GM23338 (cell line): ENCODE results near the gene FURIN. TPM values are rescaled to one million over a fixed set of nuclear protein-coding genes. Genes with fewer than 3 reads are reported as not detected.

Experiments
- ATAC-seq: fragments of 200-7000 bp; cut with Tn5 transposase; 3 replicates; pipeline ENCODE4 v1.9.1; 2020
- DNase-seq: peaks from one replicate; pipeline ENCODE4 v3.0.0-alpha.2; 2015; ENCODE audit warnings: low spot score
- H2AFZ ChIP-seq: fragments of 200-600 bp; sonication (generic); 2 replicates; pipeline ENCODE4 v1.8.0; 2016; ENCODE audit warnings: antibody characterized with exemption, mild to moderate bottlenecking, moderate library complexity
- H3F3A ChIP-seq: fragments of 200-600 bp; sonication (generic); replicated peaks from 2 replicates; pipeline ENCODE4 v1.8.0; 2017; ENCODE audit warnings: antibody characterized with exemption, mixed run types, low read depth
- H3K27ac ChIP-seq: fragments of 200-600 bp; sonication (generic); 2 replicates; pipeline ENCODE4 v1.6.1; 2016; ENCODE audit warnings: low read depth
- H3K27me3 ChIP-seq: fragments of 200-600 bp; sonication (generic); 2 replicates; pipeline ENCODE4 v1.8.0; 2016; ENCODE audit warnings: mild to moderate bottlenecking, mixed run types, moderate library complexity; ENCODE audit not compliant: insufficient read depth
- H3K36me3 ChIP-seq: fragments of 200-600 bp; sonication (generic); 2 replicates; pipeline ENCODE4 v1.8.0; 2016; ENCODE audit warnings: mild to moderate bottlenecking; ENCODE audit not compliant: insufficient read depth
- H3K4me1 ChIP-seq: fragments of 200-600 bp; sonication (generic); 2 replicates; pipeline ENCODE4 v1.8.0; 2016; ENCODE audit warnings: mild to moderate bottlenecking, moderate library complexity; ENCODE audit not compliant: insufficient read depth
- H3K4me2 ChIP-seq: fragments of 200-600 bp; sonication (generic); 2 replicates; pipeline ENCODE4 v1.7.1; 2017; ENCODE audit warnings: mixed run types
- H3K4me3 ChIP-seq: fragments of 200-600 bp; sonication (generic); 2 replicates; pipeline ENCODE4 v1.6.1; 2016; ENCODE audit warnings: mixed run types
- H3K79me2 ChIP-seq: fragments of 200-600 bp; sonication (generic); replicated peaks from 2 replicates; pipeline ENCODE4 v1.8.0; 2017; ENCODE audit warnings: mild to moderate bottlenecking; ENCODE audit not compliant: insufficient read depth
- H3K9me2 ChIP-seq: fragments of 200-600 bp; sonication (generic); 2 replicates; pipeline ENCODE4 v1.8.0; 2017; ENCODE audit not compliant: insufficient read depth
- H4K20me1 ChIP-seq: fragments of 200-600 bp; sonication (generic); replicated peaks from 2 replicates; pipeline ENCODE4 v1.8.0; 2017; ENCODE audit warnings: mild to moderate bottlenecking; ENCODE audit not compliant: insufficient read depth
- H3K27ac Mint-ChIP-seq: 2 replicates; pipeline ENCODE4 v1.8.0; 2020; ENCODE audit warnings: inconsistent platforms, mild to moderate bottlenecking, moderate library complexity, mixed read lengths
- H3K27me3 Mint-ChIP-seq: 3 replicates; pipeline ENCODE4 v1.8.0; 2022; ENCODE audit warnings: low read depth, mild to moderate bottlenecking, moderate library complexity, mixed read lengths, inconsistent platforms; ENCODE audit not compliant: insufficient read depth, poor library complexity
- H3K36me3 Mint-ChIP-seq: 3 replicates; pipeline ENCODE4 v1.8.0; 2021; ENCODE audit warnings: low read depth, mild to moderate bottlenecking, inconsistent platforms, moderate library complexity, mixed read lengths
- H3K4me1 Mint-ChIP-seq: 3 replicates; pipeline ENCODE4 v1.8.0; 2020; ENCODE audit warnings: mild to moderate bottlenecking, inconsistent platforms, mixed read lengths
- H3K4me3 Mint-ChIP-seq: 3 replicates; pipeline ENCODE4 v1.8.0; 2021; ENCODE audit warnings: moderate library complexity, mild to moderate bottlenecking, inconsistent platforms, mixed read lengths
- H3K9me3 Mint-ChIP-seq: 3 replicates; pipeline ENCODE4 v1.8.0; 2020; ENCODE audit warnings: moderate library complexity, mild to moderate bottlenecking, inconsistent platforms, mixed read lengths
- JUNB ChIP-seq: IDR thresholded peaks from one replicate; pipeline ENCODE4 v1.6.1; 2016; ENCODE audit warnings: antibody characterized with exemption; ENCODE audit not compliant: unreplicated experiment
- polyA plus RNA-seq: library from polyadenylated mRNA; unstranded; fragments of >200 nt; fragmentation: Nextera tagmentation; extraction: Ambion mirVana; gene quantifications from 2 replicates; pipeline ENCODE4 v1.2.1, GENCODE V29; 2016
- total RNA-seq: library from RNA; depleted of rRNA; stranded (reverse); fragments of >200 nt; shearing (Covaris generic); gene quantifications from 2 replicates; pipeline ENCODE4 v1.2.3, GENCODE V29; 2014
- TF ChIP-seq, protein P1 (sequence below): IDR thresholded peaks from 2 replicates; pipeline ENCODE4 v1.6.1; 2016; ENCODE audit warnings: antibody characterized with exemption
- TF ChIP-seq, protein P2 (sequence below): fragments of 250-450 bp; sonication (Bioruptor Pico); IDR thresholded peaks from 2 replicates; pipeline ENCODE4 v1.5.0; 2020; ENCODE audit warnings: mild to moderate bottlenecking, moderate library complexity

FURIN gene
- total and polyA plus RNA-seq, 2 experiments from 2014 or later: 6.3 to 20.9 TPM

DNA sequence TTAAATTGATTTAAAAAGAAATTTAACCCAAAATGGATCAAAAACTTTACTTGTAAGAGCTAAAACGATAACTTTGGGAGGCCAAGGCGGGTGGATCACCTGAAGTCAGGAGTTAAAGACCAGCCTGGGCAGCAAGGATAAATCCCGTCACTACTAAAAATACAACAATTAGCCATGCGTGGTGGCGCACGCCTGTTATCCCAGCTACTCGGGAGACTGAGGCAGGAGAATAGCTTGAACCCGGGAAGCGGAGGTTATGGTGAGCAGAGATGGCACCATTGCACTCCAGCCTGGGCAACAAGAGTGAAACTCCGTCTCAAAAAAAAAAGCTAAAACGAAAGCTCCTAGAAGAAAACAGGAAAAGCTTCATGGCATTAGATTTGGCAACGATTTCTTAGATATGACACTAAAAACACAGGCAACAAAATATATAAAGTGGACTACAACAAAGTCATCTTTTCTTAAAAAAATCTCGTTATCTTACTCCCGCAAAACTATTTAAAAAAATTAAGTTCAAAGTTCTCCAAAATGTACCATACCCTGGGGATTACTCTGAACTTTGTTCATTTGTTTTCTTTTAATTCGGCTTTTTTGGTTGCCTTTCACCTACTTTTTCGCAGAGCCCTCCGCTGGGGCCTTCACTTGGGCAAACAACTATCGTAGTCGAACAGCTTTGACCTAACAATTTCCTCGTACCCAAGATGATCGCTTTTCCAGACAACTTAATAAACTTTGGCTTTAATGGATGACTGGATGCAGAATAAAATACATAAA is 61.0 kb downstream of the FURIN start (continued):
- TF ChIP-seq, protein P1, sequence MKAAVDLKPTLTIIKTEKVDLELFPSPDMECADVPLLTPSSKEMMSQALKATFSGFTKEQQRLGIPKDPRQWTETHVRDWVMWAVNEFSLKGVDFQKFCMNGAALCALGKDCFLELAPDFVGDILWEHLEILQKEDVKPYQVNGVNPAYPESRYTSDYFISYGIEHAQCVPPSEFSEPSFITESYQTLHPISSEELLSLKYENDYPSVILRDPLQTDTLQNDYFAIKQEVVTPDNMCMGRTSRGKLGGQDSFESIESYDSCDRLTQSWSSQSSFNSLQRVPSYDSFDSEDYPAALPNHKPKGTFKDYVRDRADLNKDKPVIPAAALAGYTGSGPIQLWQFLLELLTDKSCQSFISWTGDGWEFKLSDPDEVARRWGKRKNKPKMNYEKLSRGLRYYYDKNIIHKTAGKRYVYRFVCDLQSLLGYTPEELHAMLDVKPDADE: no peak

DNA sequence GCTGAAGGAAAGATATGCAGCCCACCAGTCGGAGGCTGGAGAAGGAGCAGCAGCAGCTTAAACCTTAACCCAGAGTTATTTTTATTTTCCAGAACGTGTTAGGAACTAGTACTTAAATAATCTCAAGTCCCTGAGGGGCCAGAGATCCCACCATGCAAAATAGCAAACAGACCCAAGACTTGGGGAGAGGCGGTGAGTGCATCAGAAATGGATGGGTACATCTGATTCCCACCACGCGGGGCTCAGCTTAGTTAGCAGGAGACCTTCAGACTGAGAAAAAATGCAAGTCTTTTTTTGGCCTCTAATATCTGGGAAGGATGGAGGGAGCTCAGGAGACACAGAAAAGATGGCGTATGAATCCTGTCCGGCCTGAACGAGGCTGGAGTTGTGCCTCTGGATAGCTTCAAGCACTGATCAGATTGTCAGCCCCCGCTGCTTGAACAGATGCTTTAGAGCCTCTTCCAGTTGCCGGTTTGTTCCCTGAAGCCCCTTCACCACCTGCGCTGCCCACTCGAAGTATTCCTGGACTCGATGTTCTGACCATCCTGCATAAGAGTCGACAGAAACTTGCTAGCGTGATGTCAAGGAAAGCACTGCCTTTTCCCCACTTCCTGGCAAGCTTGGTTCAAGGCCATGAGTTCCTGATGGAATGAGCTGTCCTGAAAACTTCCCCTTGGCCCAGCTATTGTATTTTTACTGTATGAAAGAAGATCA is 62.6 kb downstream of the FURIN start:
- no peaks in the 10 kb centered on the region for H4K20me1 ChIP-seq
- H3K27me3 ChIP-seq: peaks cover 10% of the 10 kb centered on the region; the same call in 1 of the 2 replicates
- Mint-ChIP-seq H3K27ac (no peak overlapping the region), H3K27me3 (peaks cover 11% of the 10 kb centered on the region), H3K36me3 (no peaks in the 10 kb centered on the region), H3K4me1 (peaks cover 21% of the 10 kb centered on the region), H3K9me3 (no peaks in the 10 kb centered on the region), H3K4me3 (peak overlapping the region; percentile 97)
- H2AFZ ChIP-seq: no peak overlapping the region
- TF ChIP-seq, protein P1: no peak
- no peak for TF ChIP-seq JUNB
- TF ChIP-seq, protein P2, sequence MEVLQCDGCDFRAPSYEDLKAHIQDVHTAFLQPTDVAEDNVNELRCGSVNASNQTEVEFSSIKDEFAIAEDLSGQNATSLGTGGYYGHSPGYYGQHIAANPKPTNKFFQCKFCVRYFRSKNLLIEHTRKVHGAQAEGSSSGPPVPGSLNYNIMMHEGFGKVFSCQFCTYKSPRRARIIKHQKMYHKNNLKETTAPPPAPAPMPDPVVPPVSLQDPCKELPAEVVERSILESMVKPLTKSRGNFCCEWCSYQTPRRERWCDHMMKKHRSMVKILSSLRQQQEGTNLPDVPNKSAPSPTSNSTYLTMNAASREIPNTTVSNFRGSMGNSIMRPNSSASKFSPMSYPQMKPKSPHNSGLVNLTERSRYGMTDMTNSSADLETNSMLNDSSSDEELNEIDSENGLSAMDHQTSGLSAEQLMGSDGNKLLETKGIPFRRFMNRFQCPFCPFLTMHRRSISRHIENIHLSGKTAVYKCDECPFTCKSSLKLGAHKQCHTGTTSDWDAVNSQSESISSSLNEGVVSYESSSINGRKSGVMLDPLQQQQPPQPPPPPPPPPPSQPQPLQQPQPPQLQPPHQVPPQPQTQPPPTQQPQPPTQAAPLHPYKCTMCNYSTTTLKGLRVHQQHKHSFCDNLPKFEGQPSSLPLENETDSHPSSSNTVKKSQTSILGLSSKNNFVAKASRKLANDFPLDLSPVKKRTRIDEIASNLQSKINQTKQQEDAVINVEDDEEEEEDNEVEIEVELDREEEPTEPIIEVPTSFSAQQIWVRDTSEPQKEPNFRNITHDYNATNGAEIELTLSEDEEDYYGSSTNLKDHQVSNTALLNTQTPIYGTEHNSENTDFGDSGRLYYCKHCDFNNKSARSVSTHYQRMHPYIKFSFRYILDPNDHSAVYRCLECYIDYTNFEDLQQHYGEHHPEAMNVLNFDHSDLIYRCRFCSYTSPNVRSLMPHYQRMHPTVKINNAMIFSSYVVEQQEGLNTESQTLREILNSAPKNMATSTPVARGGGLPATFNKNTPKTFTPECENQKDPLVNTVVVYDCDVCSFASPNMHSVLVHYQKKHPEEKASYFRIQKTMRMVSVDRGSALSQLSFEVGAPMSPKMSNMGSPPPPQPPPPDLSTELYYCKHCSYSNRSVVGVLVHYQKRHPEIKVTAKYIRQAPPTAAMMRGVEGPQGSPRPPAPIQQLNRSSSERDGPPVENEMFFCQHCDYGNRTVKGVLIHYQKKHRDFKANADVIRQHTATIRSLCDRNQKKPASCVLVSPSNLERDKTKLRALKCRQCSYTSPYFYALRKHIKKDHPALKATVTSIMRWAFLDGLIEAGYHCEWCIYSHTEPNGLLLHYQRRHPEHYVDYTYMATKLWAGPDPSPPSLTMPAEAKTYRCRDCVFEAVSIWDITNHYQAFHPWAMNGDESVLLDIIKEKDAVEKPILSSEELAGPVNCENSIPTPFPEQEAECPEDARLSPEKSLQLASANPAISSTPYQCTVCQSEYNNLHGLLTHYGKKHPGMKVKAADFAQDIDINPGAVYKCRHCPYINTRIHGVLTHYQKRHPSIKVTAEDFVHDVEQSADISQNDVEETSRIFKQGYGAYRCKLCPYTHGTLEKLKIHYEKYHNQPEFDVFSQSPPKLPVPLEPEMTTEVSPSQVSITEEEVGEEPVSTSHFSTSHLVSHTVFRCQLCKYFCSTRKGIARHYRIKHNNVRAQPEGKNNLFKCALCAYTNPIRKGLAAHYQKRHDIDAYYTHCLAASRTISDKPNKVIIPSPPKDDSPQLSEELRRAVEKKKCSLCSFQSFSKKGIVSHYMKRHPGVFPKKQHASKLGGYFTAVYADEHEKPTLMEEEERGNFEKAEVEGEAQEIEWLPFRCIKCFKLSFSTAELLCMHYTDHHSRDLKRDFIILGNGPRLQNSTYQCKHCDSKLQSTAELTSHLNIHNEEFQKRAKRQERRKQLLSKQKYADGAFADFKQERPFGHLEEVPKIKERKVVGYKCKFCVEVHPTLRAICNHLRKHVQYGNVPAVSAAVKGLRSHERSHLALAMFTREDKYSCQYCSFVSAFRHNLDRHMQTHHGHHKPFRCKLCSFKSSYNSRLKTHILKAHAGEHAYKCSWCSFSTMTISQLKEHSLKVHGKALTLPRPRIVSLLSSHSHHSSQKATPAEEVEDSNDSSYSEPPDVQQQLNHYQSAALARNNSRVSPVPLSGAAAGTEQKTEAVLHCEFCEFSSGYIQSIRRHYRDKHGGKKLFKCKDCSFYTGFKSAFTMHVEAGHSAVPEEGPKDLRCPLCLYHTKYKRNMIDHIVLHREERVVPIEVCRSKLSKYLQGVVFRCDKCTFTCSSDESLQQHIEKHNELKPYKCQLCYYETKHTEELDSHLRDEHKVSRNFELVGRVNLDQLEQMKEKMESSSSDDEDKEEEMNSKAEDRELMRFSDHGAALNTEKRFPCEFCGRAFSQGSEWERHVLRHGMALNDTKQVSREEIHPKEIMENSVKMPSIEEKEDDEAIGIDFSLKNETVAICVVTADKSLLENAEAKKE (CRISPR knock-in tag): no peak
- peak overlapping the region; percentile 97 for H3K4me2 ChIP-seq
- ATAC-seq: no peak
- no peak for DNase-seq
- no peaks in the 10 kb centered on the region for H3K9me2 ChIP-seq
- no peak overlapping the region; the same call in 1 of the 2 replicates for H3K4me3 ChIP-seq
- H3K27ac ChIP-seq: no peak overlapping the region
- H3K79me2 ChIP-seq: no peaks in the 10 kb centered on the region; the same call in 1 of the 2 replicates
- H3K36me3 ChIP-seq: no peaks in the 10 kb centered on the region
- H3K4me1 ChIP-seq: peaks cover 19% of the 10 kb centered on the region
- peaks cover 6% of the 10 kb centered on the region; the same call in 1 of the 2 replicates for H3F3A ChIP-seq
